GM23248 (cell line): ENCODE results near the gene ATP7B. TPM values are rescaled to one million over a fixed set of nuclear protein-coding genes. Genes with fewer than 3 reads are reported as not detected.

ENCODE experiments used
- DNase-seq: peaks from one replicate; pipeline ENCODE4 v3.0.0-alpha.2; 2015
- H2AFZ ChIP-seq: fragments of 200-600 bp; sonication (generic); 2 replicates; pipeline ENCODE4 v1.6.1; 2016; ENCODE audit warnings: antibody characterized with exemption
- H3F3A ChIP-seq: fragments of 200-600 bp; sonication (generic); 2 replicates; pipeline ENCODE4 v1.6.1; 2016; ENCODE audit warnings: mild to moderate bottlenecking, antibody characterized with exemption, mixed run types; ENCODE audit not compliant: insufficient read depth
- H3K27ac ChIP-seq: fragments of 200-600 bp; sonication (generic); 2 replicates; pipeline ENCODE4 v1.5.1; 2016; ENCODE audit warnings: mild to moderate bottlenecking
- H3K27me3 ChIP-seq: fragments of 200-600 bp; sonication (generic); replicated peaks from 2 replicates; pipeline ENCODE4 v1.6.1; 2016; ENCODE audit warnings: mild to moderate bottlenecking; ENCODE audit not compliant: insufficient read depth
- H3K36me3 ChIP-seq: fragments of 200-600 bp; sonication (generic); 2 replicates; pipeline ENCODE4 v1.6.1; 2016; ENCODE audit warnings: low read depth, mild to moderate bottlenecking
- H3K4me1 ChIP-seq: fragments of 200-600 bp; sonication (generic); 2 replicates; pipeline ENCODE4 v1.6.1; 2016; ENCODE audit warnings: mild to moderate bottlenecking; ENCODE audit not compliant: insufficient read depth
- H3K4me2 ChIP-seq: fragments of 200-600 bp; sonication (generic); one replicate; pipeline ENCODE4 v1.6.1; 2016; ENCODE audit warnings: mild to moderate bottlenecking; ENCODE audit not compliant: unreplicated experiment
- H3K4me3 ChIP-seq: fragments of 200-600 bp; sonication (generic); 2 replicates; pipeline ENCODE4 v1.5.1; 2016; ENCODE audit warnings: mild to moderate bottlenecking
- H3K79me2 ChIP-seq: fragments of 200-600 bp; sonication (generic); 2 replicates; pipeline ENCODE4 v1.6.1; 2016; ENCODE audit warnings: mild to moderate bottlenecking; ENCODE audit not compliant: insufficient read depth
- H3K9ac ChIP-seq: fragments of 200-600 bp; sonication (generic); 2 replicates; pipeline ENCODE4 v1.6.1; 2016; ENCODE audit warnings: mild to moderate bottlenecking
- H3K9me2 ChIP-seq: fragments of 200-600 bp; sonication (generic); 2 replicates; pipeline ENCODE4 v1.6.1; 2016; ENCODE audit warnings: mixed run types, mild to moderate bottlenecking, moderate library complexity; ENCODE audit not compliant: insufficient read depth
- H3K9me3 ChIP-seq: fragments of 200-600 bp; sonication (generic); one replicate; pipeline ENCODE4 v1.6.1; 2017; ENCODE audit warnings: low read depth
- H4K20me1 ChIP-seq: fragments of 200-600 bp; sonication (generic); 2 replicates; pipeline ENCODE4 v1.6.0; 2016; ENCODE audit not compliant: insufficient read depth
- EZH2 ChIP-seq: fragments of 200-600 bp; sonication (generic); IDR thresholded peaks from 2 replicates; pipeline ENCODE4 v1.6.1; 2018; ENCODE audit warnings: antibody characterized with exemption, mild to moderate bottlenecking; ENCODE audit not compliant: insufficient read depth, poor library complexity, severe bottlenecking
- EZH2phosphoT487 ChIP-seq: fragments of 200-600 bp; sonication (generic); IDR thresholded peaks from 2 replicates; pipeline ENCODE4 v1.6.1; 2018; ENCODE audit warnings: antibody characterized with exemption, moderate library complexity, mild to moderate bottlenecking, low read depth; ENCODE audit not compliant: insufficient read depth
- WGBS, 2 experiments: methylation state at CpG; one replicate each; pipeline ENCODE4 v1.1.6; 2015 to 2017; ENCODE audit warnings: low lambda C conversion rate in 2 of 2, low coverage in 1 of 2; ENCODE audit errors: missing lambda C conversion rate in 2 of 2; 5-methylcytosine and 5-hydroxymethylcytosine counted together
- in situ Hi-C: fragments of 300-500 bp; cut with MboI; formaldehyde crosslinking; loops from 2 replicates; pipeline ENCODE4 v1.15.0; 2020
- polyA plus RNA-seq: library from polyadenylated mRNA; unstranded; fragments of >200 nt; fragmentation: Nextera tagmentation; extraction: Ambion mirVana; gene quantifications from 2 replicates; pipeline ENCODE4 v1.2.1, GENCODE V29; 2016
- total RNA-seq: library from RNA; depleted of rRNA; stranded (reverse); fragments of >200 nt; shearing (Covaris generic); gene quantifications from 2 replicates; pipeline ENCODE4 v1.2.3, GENCODE V29; 2014

Gene ATP7B
- total and polyA plus RNA-seq, 2 experiments from 2014 or later, result 0.10 to 0.32 TPM

- H2AFZ ChIP-seq, result no peak overlapping the region
- no peaks in the 10 kb centered on the region for H3K79me2 ChIP-seq
- H3K36me3 ChIP-seq, result no peaks in the 10 kb centered on the region
- H3K27ac ChIP-seq, result no peak overlapping the region
- H3K9me2 ChIP-seq, result no peaks in the 10 kb centered on the region
- TF ChIP-seq EZH2phosphoT487, result no peak
- TF ChIP-seq EZH2, result no peak
- H3K4me1 ChIP-seq, result no peaks in the 10 kb centered on the region
- H3K27me3 ChIP-seq, result peaks cover 5% of the 10 kb centered on the region
- no peak overlapping the region for H3K4me3 ChIP-seq
- DNase-seq, result no peak
- no peak overlapping the region for H3K9ac ChIP-seq
- H3F3A ChIP-seq, result no peaks in the 10 kb centered on the region
- no peak overlapping the region for H3K4me2 ChIP-seq
- 67 to 80% methylated on average over 1 to 6 of the region's 6 CpGs for WGBS, 2 experiments
- no peaks in the 10 kb centered on the region for H3K9me3 ChIP-seq
- in situ Hi-C loops, result no loop called here
- H4K20me1 ChIP-seq, result no peaks in the 10 kb centered on the region
Measured at GRCh38 chr13:51926528-51926885, 84.7 kb downstream of the ATP7B start.

- no peaks in the 10 kb centered on the region for H3K4me1 ChIP-seq
- no peaks in the 10 kb centered on the region for H3K9me3 ChIP-seq
- 49 to 55% methylated on average over 5 of the region's 5 CpGs for WGBS, 2 experiments
- H3F3A ChIP-seq, result no peaks in the 10 kb centered on the region
- no peak overlapping the region for H3K27ac ChIP-seq
- TF ChIP-seq EZH2 (no peak), EZH2phosphoT487 (no peak)
- H3K36me3 ChIP-seq, result no peaks in the 10 kb centered on the region
- no peak overlapping the region for H3K9ac ChIP-seq
- no peak overlapping the region for H3K4me2 ChIP-seq
- H4K20me1 ChIP-seq, result no peaks in the 10 kb centered on the region
- in situ Hi-C loops, result no loop called here
- H3K79me2 ChIP-seq, result no peaks in the 10 kb centered on the region
- H3K9me2 ChIP-seq, result no peaks in the 10 kb centered on the region
- no peak overlapping the region for H2AFZ ChIP-seq
- H3K4me3 ChIP-seq, result no peak overlapping the region
- H3K27me3 ChIP-seq, result peaks cover 5% of the 10 kb centered on the region
- DNase-seq, result no peak
Measured at GRCh38 chr13:51925865-51926527, 85.3 kb downstream of the ATP7B start.

GRCh38 chr13:51924756-51925544, 86.3 kb downstream of the ATP7B start:
- Histone ChIP-seq H3K36me3 (no peaks in the 10 kb centered on the region), H2AFZ (no peak overlapping the region), H3K9ac (no peak overlapping the region), H3K4me3 (no peak overlapping the region), H3K4me1 (no peaks in the 10 kb centered on the region), H3F3A (no peaks in the 10 kb centered on the region), H3K79me2 (no peaks in the 10 kb centered on the region), H3K9me3 (no peaks in the 10 kb centered on the region), H4K20me1 (no peaks in the 10 kb centered on the region), H3K27ac (no peak overlapping the region), H3K9me2 (no peaks in the 10 kb centered on the region), H3K4me2 (no peak overlapping the region), H3K27me3 (peaks cover 5% of the 10 kb centered on the region)
- TF ChIP-seq EZH2phosphoT487, result no peak
- TF ChIP-seq EZH2, result no peak
- no peak for DNase-seq
- in situ Hi-C loops, result no loop called here
- WGBS, 2 experiments, result 62 to 67% methylated on average over 9 of the region's 9 CpGs

GRCh38 chr13:51923983-51924539, 87.2 kb downstream of the ATP7B start:
- Histone ChIP-seq H3K4me2 (no peak overlapping the region), H3K27me3 (peaks cover 12% of the 10 kb centered on the region), H3K9me3 (no peaks in the 10 kb centered on the region), H4K20me1 (no peaks in the 10 kb centered on the region), H3K4me3 (no peak overlapping the region), H3K36me3 (no peaks in the 10 kb centered on the region), H3K27ac (no peak overlapping the region), H3K9ac (no peak overlapping the region), H3K9me2 (no peaks in the 10 kb centered on the region), H3F3A (no peaks in the 10 kb centered on the region), H3K79me2 (no peaks in the 10 kb centered on the region), H3K4me1 (no peaks in the 10 kb centered on the region), H2AFZ (no peak overlapping the region)
- TF ChIP-seq EZH2 (no peak), EZH2phosphoT487 (no peak)
- in situ Hi-C loops, result no loop called here
- 56 to 62% methylated on average over 3 of the region's 3 CpGs for WGBS, 2 experiments
- DNase-seq, result peak; percentile 38
